H9 (cell line): Measurements from ENCODE around the gene IFT25. TPM values are rescaled to one million over a fixed set of nuclear protein-coding genes. Genes with fewer than 3 reads are reported as not detected.
A peak's percentile ranks its signal among the peaks of the same experiment; 100 is the strongest.

Experiments used
- DNase-seq: peaks from one replicate; pipeline ENCODE4 v3.0.0-alpha.2; 2017
- H2AFZ ChIP-seq: one replicate; pipeline ENCODE4 v1.6.1; 2013; ENCODE audit warnings: mild to moderate bottlenecking, low read length, control low read depth, moderate library complexity
- H2AK5ac ChIP-seq: 2 replicates; pipeline ENCODE4 v1.6.1; 2013; ENCODE audit warnings: low read length, control low read depth, mixed read lengths; ENCODE audit not compliant: insufficient read length
- H2BK120ac ChIP-seq: one replicate; pipeline ENCODE4 v1.6.1; 2013; ENCODE audit warnings: low read depth, mild to moderate bottlenecking, low read length, control low read depth, inconsistent platforms; ENCODE audit not compliant: poor library complexity, severe bottlenecking
- H2BK12ac ChIP-seq: 2 replicates; pipeline ENCODE4 v1.6.1; 2013; ENCODE audit warnings: low read length, control low read depth, mixed read lengths, low read depth; ENCODE audit not compliant: insufficient read length
- H2BK15ac ChIP-seq: 2 replicates; pipeline ENCODE4 v1.6.1; 2013; ENCODE audit warnings: low read depth, low read length, control low read depth
- H2BK20ac ChIP-seq: one replicate; pipeline ENCODE4 v1.6.1; 2013; ENCODE audit warnings: low read depth, mild to moderate bottlenecking, low read length, control low read depth, inconsistent platforms; ENCODE audit not compliant: poor library complexity, severe bottlenecking
- H2BK5ac ChIP-seq: 2 replicates; pipeline ENCODE4 v1.6.1; 2013; ENCODE audit warnings: low read length, control low read depth, mixed read lengths; ENCODE audit not compliant: insufficient read length
- H3K14ac ChIP-seq: 2 replicates; pipeline ENCODE4 v1.6.1; 2013; ENCODE audit warnings: low read length, control low read depth; ENCODE audit not compliant: insufficient read depth
- H3K18ac ChIP-seq: 2 replicates; pipeline ENCODE4 v1.6.1; 2013; ENCODE audit warnings: low read depth, mild to moderate bottlenecking, mixed read lengths, low read length, control low read depth; ENCODE audit not compliant: insufficient read length
- H3K23ac ChIP-seq: 2 replicates; pipeline ENCODE4 v1.6.1; 2013; ENCODE audit warnings: low read length, control low read depth, mixed read lengths, low read depth; ENCODE audit not compliant: insufficient read length
- H3K23me2 ChIP-seq: 2 replicates; pipeline ENCODE4 v1.6.1; 2013; ENCODE audit warnings: low read depth, mild to moderate bottlenecking, mixed read lengths, low read length, control low read depth; ENCODE audit not compliant: insufficient read length, poor library complexity, severe bottlenecking
- H3K27ac ChIP-seq: 2 replicates; pipeline ENCODE4 v1.5.1; 2013; ENCODE audit warnings: low read length, control low read depth, mixed read lengths, low read depth; ENCODE audit not compliant: insufficient read length
- H3K27me3 ChIP-seq: 2 replicates; pipeline ENCODE4 v1.6.1; 2013; ENCODE audit warnings: low read length, control low read depth, inconsistent platforms; ENCODE audit not compliant: insufficient read depth
- H3K4ac ChIP-seq: 2 replicates; pipeline ENCODE4 v1.6.1; 2013; ENCODE audit warnings: low read depth, mild to moderate bottlenecking, control low read depth, inconsistent platforms, low read length, moderate library complexity
- H3K4me1 ChIP-seq: 2 replicates; pipeline ENCODE4 v1.6.1; 2013; ENCODE audit warnings: low read length, control low read depth, inconsistent platforms; ENCODE audit not compliant: insufficient read depth
- H3K4me2 ChIP-seq: 2 replicates; pipeline ENCODE4 v1.6.1; 2013; ENCODE audit warnings: low read length, control low read depth, mixed read lengths; ENCODE audit not compliant: insufficient read length, insufficient read depth
- H3K56ac ChIP-seq: 2 replicates; pipeline ENCODE4 v1.6.1; 2013; ENCODE audit warnings: low read depth, mild to moderate bottlenecking, mixed read lengths, low read length, control low read depth; ENCODE audit not compliant: insufficient read length
- H3K79me1 ChIP-seq: 2 replicates; pipeline ENCODE4 v1.6.1; 2013; ENCODE audit warnings: low read depth, mild to moderate bottlenecking, moderate library complexity, low read length, control low read depth, inconsistent platforms; ENCODE audit not compliant: insufficient read depth, poor library complexity, severe bottlenecking
- H3K79me2 ChIP-seq: 2 replicates; pipeline ENCODE4 v1.6.1; 2013; ENCODE audit warnings: low read length, control low read depth, inconsistent platforms; ENCODE audit not compliant: insufficient read depth
- H3K9ac ChIP-seq: 2 replicates; pipeline ENCODE4 v1.6.1; 2013; ENCODE audit warnings: low read length, control low read depth, mixed read lengths; ENCODE audit not compliant: insufficient read length; ENCODE audit errors: extremely low read depth
- H3K9me3 ChIP-seq: one replicate; pipeline ENCODE4 v1.6.1; 2013; ENCODE audit warnings: low read depth, low read length, inconsistent platforms; ENCODE audit not compliant: control insufficient read depth
- H3T11ph ChIP-seq: one replicate; pipeline ENCODE4 v1.6.1; 2013; ENCODE audit warnings: mild to moderate bottlenecking, low read length, control low read depth, inconsistent platforms
- H4K20me1 ChIP-seq: one replicate; pipeline ENCODE4 v1.6.1; 2013; ENCODE audit not compliant: control insufficient read depth, insufficient read length, insufficient read depth
- H4K5ac ChIP-seq: 2 replicates; pipeline ENCODE4 v1.6.1; 2013; ENCODE audit warnings: low read depth, mild to moderate bottlenecking, mixed read lengths, low read length, control low read depth; ENCODE audit not compliant: insufficient read length
- H4K8ac ChIP-seq: replicated peaks from 2 replicates; pipeline ENCODE4 v1.6.1; 2013; ENCODE audit warnings: low read length, control low read depth, mixed read lengths, low read depth; ENCODE audit not compliant: insufficient read length
- H4K91ac ChIP-seq: 2 replicates; pipeline ENCODE4 v1.6.1; 2013; ENCODE audit warnings: low read depth, mild to moderate bottlenecking, moderate library complexity, mixed read lengths, low read length, control low read depth; ENCODE audit not compliant: insufficient read length
- H3K27ac Mint-ChIP-seq, 3 experiments: 2 replicates in 2 of 3; 3 replicates in 1 of 3; pipeline ENCODE4 v1.8.0; 2020 to 2021; ENCODE audit warnings: mixed read lengths in 3 of 3, mild to moderate bottlenecking in 1 of 3, moderate library complexity in 1 of 3
- H3K27me3 Mint-ChIP-seq: 2 replicates; pipeline ENCODE4 v1.8.0; 2021; ENCODE audit warnings: low read depth, mild to moderate bottlenecking, moderate library complexity, mixed read lengths
- H3K36me3 Mint-ChIP-seq, 3 experiments: 2 replicates in 2 of 3; 3 replicates in 1 of 3; pipeline ENCODE4 v1.8.0; 2020 to 2021; ENCODE audit warnings: low read depth in 3 of 3, mixed read lengths in 3 of 3; ENCODE audit not compliant: insufficient read depth in 1 of 3
- H3K4me1 Mint-ChIP-seq, 2 experiments: 2 replicates each; pipeline ENCODE4 v1.8.0; 2020; ENCODE audit warnings: mixed read lengths in 2 of 2
- H3K4me3 Mint-ChIP-seq, 2 experiments: 2 replicates in 1 of 2; 3 replicates in 1 of 2; pipeline ENCODE4 v1.8.0; 2020 to 2021; ENCODE audit warnings: mild to moderate bottlenecking in 2 of 2, mixed read lengths in 2 of 2, moderate library complexity in 1 of 2
- H3K9me3 Mint-ChIP-seq, 2 experiments: 2 replicates in 1 of 2; 3 replicates in 1 of 2; pipeline ENCODE4 v1.8.0; 2020; ENCODE audit warnings: mild to moderate bottlenecking in 2 of 2, mixed read lengths in 2 of 2, moderate library complexity in 1 of 2
- WGBS: extraction: QIAGEN DNeasy Blood & Tissue Kit; methylation state at CpG from one replicate; pipeline ENCODE4 v1.1.7; 2013; ENCODE audit warnings: missing lambda C conversion rate, low lambda C conversion rate, mixed read lengths; ENCODE audit not compliant: insufficient read length; ENCODE audit errors: extremely low coverage; 5-methylcytosine and 5-hydroxymethylcytosine counted together
- total RNA-seq: library from RNA; stranded (reverse); gene quantifications from 2 replicates; pipeline ENCODE4 v1.2.1, GENCODE V29; 2021
- TF ChIP-seq, protein P1 (sequence below): fragments of 200-600 bp; sonication (generic); conservative IDR thresholded peaks from 3 replicates; pipeline ENCODE4 v1.8.0; 2021; ENCODE audit warnings: antibody characterized with exemption, mild to moderate bottlenecking

IFT25 gene
- total RNA-seq, 1 experiment from 2014 or later = 36.8 TPM

GRCh38 chr1:53944469-53945182 lies 873 bp downstream of the IFT25 start:
- Histone ChIP-seq H2BK5ac (no peak overlapping the region), H3K27ac (no peak overlapping the region), H3K9ac (no peak overlapping the region), H3T11ph (no peak overlapping the region), H3K18ac (no peak overlapping the region), H3K79me1 (no peaks in the 10 kb centered on the region), H4K91ac (no peak overlapping the region), H2BK12ac (no peak overlapping the region), H3K4me1 (peaks cover 5% of the 10 kb centered on the region; the same call in 1 of the 2 replicates), H3K4me2 (peak overlapping the region; percentile 65), H4K20me1 (no peaks in the 10 kb centered on the region), H3K14ac (no peak overlapping the region), H2AK5ac (no peak overlapping the region), H4K5ac (no peak overlapping the region), H3K56ac (no peak overlapping the region), H3K9me3 (no peaks in the 10 kb centered on the region), H3K4ac (no peak overlapping the region), H3K23me2 (peaks cover 13% of the 10 kb centered on the region), H2AFZ (no peak overlapping the region), H2BK20ac (no peak overlapping the region), H2BK15ac (no peak overlapping the region), H2BK120ac (no peak overlapping the region), H3K23ac (no peak overlapping the region), H3K79me2 (no peaks in the 10 kb centered on the region; the same call in 1 of the 2 replicates), H4K8ac (no peak overlapping the region), H3K27me3 (no peaks in the 10 kb centered on the region)
- peak; percentile 31 for DNase-seq
- no CpG with 5 or more reads among the region's 20 CpGs for WGBS
- Mint-ChIP-seq H3K27ac (peak overlapping the region in 2 of 3 experiments; percentile 21 to 85; a peak in 1 of 7 replicates), H3K36me3 (peaks cover 0 to 5% (median 0%) of the 10 kb centered on the region in 3 experiments; a peak in 3 of 7 replicates), H3K27me3 (no peaks in the 10 kb centered on the region; the same call in none of the 2 replicates), H3K4me3 (peak overlapping the region; percentile 91 to 97), H3K4me1 (peaks cover 39 to 53% of the 10 kb centered on the region in 2 experiments), H3K9me3 (no peaks in the 10 kb centered on the region)
- TF ChIP-seq, protein P1, sequence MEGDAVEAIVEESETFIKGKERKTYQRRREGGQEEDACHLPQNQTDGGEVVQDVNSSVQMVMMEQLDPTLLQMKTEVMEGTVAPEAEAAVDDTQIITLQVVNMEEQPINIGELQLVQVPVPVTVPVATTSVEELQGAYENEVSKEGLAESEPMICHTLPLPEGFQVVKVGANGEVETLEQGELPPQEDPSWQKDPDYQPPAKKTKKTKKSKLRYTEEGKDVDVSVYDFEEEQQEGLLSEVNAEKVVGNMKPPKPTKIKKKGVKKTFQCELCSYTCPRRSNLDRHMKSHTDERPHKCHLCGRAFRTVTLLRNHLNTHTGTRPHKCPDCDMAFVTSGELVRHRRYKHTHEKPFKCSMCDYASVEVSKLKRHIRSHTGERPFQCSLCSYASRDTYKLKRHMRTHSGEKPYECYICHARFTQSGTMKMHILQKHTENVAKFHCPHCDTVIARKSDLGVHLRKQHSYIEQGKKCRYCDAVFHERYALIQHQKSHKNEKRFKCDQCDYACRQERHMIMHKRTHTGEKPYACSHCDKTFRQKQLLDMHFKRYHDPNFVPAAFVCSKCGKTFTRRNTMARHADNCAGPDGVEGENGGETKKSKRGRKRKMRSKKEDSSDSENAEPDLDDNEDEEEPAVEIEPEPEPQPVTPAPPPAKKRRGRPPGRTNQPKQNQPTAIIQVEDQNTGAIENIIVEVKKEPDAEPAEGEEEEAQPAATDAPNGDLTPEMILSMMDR = no peak
